HG03108 (cell line): ENCODE measurements around the gene KHK.

Source experiments
- ATAC-seq: cut with Tn5 transposase; IDR thresholded peaks from one replicate; pipeline ENCODE4 v1.9.1; 2021; ENCODE audit warnings: moderate library complexity; ENCODE audit not compliant: unreplicated experiment

KHK gene

DNA sequence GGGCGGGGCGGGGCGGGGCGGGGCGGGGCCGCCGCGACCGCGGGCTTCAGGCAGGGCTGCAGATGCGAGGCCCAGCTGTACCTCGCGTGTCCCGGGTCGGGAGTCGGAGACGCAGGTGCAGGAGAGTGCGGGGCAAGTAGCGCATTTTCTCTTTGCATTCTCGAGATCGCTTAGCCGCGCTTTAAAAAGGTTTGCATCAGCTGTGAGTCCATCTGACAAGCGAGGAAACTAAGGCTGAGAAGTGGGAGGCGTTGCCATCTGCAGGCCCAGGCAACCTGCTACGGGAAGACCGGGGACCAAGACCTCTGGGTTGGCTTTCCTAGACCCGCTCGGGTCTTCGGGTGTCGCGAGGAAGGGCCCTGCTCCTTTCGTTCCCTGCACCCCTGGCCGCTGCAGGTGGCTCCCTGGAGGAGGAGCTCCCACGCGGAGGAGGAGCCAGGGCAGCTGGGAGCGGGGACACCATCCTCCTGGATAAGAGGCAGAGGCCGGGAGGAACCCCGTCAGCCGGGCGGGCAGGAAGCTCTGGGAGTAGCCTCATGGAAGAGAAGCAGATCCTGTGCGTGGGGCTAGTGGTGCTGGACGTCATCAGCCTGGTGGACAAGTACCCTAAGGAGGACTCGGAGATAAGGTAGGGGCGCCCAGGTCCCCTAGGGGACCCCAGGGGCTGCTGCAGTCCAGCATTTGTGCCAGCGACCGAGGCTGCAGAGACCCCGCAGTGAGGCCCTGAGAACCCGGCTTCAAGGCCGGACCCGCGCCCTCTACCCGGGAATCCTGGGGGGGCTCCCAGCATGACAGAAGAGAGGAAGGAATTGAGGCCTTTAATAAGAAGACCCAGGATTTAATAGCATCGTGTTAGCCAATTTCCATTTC is at the start of gene KHK:
KHK (plus strand) TSS at position 49 of the 870 bp plus-strand sequence; CDS start at position 537, 488 bp downstream.
- ATAC-seq: no peak

DNA sequence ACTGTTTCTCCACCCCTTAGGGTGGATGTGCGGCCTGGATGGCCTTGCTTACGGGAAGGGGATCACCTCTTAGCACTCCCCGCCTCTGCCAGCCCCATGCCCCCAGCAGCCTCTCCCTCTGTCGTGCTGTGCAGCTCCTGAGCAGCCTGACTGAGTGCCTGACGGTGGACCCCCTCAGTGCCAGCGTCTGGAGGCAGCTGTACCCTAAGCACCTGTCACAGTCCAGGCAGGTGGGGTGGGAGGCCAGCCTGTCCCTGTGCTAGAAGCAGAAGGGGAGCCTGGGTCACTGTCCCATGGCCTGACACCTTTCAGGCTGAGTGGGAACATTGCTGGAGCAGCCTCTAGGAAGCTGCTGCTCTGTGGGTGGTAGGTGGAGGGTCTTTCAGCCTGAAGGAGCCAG is 48.6 kb upstream of the KHK start:
- no peak for ATAC-seq

DNA sequence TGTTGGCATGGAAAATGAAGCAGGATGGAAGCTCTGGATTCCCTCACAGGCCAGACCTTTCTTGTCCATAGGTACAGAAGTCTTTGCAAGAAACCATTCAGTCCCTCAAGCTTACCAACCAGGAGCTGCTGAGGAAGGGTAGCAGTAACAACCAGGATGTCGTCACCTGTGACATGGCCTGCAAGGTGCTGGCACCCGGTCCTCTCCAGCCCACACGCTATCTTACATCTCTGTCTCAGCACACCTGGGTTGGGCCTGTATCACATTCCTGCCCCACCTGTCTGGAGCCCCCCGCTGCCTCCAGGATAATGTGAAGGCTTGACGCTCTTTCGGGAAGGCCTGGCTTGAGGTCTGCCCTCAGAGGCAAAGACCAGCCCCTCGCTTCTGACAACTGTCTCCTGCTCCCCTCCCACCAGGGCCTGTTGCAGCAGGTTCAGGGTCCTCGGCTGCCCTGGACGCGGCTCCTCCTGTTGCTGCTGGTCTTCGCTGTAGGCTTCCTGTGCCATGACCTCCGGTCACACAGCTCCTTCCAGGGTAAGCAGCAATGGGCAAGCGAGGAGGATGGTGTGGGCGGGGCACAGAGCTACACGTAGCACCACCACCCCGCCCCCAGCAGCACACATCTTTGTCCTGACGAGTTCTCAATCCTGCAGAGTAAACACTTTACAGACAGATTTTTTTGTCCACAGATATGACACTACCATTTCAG is 47.8 kb upstream of the KHK start:
- no peak for ATAC-seq

DNA sequence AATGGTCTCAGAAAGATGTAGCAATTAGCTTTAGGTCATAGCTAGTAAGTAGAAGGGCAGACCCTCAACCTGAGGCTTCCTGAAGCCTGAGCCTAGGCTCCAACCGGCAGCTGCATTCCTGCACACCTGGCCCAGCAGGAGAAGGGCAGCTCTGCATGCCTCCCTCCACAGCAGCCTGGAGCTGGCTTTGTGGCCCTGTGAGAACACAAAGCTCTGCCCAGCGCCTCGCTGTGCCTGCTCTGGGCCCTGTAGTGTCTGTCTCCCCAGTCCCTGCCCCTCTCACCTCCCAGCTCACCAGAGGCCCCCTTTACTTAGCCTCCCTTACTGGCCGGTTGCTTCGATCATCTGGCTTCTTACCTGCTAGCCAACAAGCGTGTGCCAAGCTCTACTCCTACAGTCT is 47.1 kb upstream of the KHK start:
- ATAC-seq: no peak

DNA sequence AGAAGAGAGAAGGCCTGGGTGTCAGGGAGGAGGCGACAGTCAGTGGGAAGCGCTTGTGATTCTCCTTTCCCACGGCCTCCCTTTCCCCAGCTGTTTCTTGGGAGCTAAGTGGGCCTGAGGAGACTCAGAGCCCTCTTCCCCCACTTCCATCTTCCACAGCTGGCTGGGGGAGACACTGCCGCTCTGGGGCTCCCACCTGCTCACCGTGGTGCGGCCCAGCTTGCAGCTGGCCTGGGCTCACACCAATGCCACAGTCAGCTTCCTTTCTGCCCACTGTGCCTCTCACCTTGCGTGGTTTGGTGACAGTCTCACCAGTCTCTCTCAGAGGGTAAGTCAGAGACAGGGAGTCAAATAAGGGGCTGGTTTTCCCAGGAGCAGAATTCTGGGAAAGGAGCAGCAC is 46.7 kb upstream of the KHK start:
- ATAC-seq: no peak

DNA sequence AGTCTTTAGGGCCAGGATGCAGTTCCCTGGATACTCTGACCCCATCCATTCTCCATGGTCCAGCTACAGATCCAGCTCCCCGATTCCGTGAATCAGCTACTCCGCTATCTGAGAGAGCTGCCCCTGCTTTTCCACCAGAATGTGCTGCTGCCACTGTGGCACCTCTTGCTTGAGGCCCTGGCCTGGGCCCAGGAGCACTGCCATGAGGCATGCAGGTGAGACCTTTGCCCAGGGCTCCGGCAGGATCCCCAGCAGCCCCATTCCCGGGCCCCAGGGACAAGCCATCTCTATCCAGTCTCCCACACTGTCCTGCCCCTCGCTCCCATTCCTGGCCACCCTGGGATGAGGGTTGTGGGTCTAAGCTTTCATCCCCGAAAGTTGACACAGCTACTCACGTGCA is 46.3 kb upstream of the KHK start:
- ATAC-seq: no peak

DNA sequence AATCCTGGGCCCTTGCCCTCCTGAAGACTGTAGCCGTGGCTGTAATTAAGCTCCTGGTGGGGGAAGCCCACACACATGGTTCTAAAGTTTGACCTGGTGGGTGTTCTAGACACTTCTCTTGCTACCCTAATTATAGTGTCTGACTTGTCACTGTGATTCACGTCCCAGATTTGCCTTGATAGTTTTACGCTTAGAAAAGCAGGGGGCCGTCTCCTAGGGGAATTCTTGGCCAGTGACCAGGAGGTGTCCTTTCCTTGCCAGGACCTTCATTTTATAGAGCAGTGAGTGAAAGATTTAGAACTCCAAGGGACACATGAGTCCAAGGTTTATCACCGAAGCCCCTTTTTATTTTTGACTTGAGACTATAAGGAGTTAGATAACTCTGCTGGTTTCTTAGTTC is 44.8 kb upstream of the KHK start:
- peak; percentile 12 for ATAC-seq

DNA sequence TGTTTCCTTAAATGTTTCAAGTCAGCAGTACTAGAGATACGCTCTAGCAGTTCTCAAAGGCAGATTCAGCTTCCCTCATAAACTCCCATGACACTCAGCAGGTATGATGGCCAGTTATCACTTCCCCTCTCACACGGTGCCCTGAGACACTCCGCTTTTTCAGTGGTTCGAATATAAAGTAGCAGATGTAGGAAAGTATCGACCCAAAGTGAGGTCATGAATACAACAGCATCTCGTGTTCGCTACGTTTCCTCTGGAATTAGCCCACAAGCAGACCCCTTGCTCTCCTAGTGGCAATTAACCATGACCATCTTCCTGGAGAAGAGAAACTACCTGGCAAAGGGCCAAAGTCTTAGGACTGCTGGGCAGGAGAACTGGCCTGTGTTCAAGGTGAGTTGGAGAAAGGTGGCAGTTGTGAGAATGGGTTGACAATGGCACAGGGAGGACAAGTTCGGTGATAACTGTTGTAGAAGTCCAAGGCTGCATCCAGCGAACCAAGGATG is 44.4 kb upstream of the KHK start:
- ATAC-seq: peak; percentile 76

DNA sequence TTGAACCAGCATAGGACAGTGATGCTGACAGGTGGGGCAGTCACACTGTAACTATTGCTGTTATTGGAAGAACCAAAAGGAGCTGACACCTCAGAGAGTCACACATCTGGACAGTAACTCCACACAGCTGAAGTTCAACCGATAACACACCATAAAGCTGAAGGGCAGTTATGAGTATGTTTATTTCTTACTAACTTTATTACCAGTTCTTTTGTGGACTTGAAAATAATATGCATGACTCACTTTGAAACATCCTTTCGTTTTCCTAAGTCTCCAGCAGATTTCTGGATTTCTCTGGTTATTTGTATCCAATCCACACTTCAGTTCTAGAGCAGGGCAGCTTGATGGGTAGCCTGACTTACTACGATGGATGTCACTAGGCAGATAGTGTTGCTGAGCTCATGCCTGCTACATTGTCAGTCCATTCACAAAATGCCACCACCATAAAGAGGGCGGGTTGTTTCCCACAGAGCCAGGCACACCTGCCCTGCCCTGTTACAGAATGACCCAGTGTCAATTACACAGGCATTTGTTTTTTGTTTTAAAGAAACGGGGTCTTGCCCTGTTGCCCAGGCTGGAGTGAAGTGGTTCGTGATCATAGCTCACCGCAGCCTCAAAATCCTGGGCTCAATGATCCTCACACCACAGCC is 43.5 kb upstream of the KHK start:
- ATAC-seq: no peak

DNA sequence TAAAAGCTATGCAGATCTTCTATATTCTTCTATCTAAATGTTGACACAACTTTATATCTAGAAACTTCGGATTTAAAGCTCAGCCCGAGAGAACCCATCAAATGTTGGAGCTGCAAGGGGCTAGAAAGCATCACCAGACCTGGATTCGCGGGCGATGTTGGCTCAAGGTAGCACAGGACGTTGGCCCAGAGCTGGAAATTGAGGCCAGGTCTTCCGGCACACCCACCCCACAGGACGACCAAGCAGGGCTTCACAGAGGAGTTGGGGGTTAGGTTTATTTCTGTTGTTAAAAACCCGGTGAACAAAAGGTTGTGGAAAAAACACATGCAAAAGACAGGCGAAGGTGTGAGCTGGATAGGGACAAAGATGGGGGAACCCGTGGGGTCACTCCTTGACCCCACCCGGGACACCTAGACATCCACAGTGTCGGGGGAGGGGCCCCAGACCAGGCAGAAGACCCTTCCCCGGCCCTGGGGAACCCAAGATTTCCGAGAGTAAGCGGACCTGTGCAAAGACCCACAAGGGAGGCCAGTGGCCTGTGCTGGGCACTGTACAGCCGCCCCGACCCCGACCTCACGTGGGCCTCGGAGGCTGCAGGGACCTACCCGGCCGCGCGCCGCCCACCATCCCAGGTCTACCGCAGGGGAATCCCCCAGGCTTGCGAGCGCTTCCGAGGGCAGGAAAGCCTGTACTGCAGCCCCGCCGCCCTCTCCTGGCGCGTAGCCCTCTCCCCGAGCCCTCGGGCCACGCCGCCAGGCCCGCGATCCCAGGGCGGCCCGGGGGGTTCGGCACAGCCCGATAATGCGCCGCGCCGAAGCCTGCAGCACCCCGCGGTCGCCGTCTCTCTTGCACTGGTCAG is 36.9 kb upstream of the KHK start:
- ATAC-seq: peak; percentile 27

DNA sequence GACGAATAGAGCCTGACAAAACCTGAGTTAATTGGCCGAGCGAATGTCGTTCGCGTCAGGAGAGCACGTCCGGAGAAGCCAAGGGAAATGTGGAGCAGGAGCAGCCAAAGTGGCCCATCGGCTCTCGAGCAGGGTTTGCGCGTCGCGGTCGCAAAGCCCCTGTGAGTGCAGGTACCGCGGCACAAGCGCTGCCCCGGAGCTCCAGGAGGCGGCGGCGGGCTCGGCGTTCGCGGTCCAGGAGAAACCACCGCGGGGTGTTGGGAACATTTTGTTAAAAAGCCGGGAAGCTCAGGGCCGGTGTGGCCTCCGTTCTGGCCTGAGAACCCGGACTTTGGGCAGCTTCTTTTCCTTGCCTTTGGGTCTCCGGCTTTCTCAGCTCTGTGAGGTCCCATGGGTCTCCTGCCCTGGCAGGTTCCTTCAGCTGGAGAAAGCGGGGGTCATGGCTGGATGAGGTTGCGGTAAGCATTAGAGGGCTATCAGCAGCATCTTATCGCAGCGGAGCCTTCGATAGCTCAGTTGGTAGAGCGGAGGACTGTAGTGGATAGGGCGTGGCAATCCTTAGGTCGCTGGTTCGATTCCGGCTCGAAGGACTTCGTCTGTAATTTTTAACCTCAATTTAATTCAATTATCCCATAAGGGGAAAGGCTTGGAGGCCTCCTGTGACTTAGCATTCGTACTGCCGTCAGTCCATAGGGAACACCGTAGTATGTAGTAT is 36.1 kb upstream of the KHK start:
- ATAC-seq: peak; percentile 37

DNA sequence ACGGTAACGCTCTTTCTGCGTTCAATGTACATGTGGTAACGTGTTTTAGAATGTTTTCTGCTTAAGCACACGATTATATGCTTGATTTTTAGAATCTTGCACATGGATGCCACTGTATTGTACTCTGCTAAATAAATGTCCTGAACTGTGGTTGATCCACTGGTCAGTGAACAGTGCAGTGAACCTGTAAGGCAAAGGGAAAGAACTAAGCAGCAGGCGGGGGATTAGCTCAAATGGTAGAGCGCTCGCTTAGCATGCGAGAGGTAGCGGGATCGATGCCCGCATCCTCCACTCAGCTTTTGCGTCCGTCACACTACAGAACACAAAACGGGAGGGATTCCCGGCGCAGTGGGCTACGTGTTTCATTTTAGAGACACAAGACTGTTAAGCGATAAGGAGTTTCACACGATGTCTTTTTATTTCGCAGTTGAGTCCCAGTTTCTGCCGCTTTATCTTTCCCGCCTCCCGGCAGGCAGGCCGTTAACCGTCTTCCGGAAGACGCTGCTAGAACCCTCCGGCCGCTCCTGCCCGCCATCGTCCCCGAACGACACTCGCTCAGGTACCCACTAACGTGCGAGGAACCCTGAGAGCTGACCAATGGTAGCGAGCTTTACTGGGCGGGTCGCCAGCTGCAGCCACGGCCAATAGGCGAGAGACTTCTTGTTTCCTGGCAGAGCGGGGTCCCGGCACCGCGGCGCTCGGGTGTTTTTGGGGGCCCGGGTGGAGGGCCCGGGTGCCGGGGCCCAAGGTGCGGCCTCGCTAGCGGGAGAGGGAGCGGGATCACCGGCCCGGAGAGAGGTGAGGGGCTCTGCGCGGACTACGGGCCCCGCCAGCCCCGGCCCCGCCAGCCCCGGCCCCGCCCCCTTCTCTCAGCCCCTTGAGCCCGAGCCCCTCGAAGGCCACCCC is 35.3 kb upstream of the KHK start, which contains the start of gene AGBL5:
AGBL5 (plus strand) TSS at position 673 of the 906 bp plus-strand sequence. CDS start 1,291 bp downstream, outside the sequence.
- peak; percentile 69 for ATAC-seq

DNA sequence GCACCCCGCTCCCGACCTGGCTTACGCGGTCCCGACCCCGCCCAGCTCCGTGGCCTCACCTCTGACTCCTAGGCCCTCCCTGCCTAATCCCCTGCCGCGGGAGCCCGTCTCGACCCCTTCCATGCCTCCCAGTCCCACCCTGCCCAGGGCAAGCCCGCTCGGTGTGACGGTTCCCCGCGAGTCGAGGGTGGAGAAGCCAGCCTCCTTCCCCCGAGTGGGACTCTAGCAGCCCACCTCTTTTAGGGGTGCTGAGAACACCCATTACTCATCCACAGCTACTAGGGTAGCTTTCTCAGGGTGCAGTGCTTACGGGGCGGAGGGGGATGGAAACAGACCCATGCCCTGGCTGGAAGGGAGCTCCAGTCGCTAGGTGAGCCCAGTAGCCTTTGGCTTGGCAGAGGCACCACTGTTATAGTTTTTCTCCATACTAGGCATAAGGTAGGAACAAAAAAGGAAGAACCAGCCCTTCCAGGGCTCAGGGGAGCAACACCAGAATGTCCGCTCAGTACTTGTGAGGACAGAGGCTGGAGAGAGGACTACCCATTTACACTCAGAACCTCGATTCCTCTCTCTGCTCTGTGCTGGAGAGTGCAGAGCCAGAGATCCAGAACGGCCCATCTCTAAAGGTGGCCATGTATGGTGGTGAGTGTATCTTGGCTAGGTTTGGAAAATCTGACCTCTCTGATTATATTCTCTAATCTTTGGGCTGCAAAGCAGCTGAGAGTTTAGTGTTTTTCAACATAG is 34.5 kb upstream of the KHK start:
- ATAC-seq: no peak

DNA sequence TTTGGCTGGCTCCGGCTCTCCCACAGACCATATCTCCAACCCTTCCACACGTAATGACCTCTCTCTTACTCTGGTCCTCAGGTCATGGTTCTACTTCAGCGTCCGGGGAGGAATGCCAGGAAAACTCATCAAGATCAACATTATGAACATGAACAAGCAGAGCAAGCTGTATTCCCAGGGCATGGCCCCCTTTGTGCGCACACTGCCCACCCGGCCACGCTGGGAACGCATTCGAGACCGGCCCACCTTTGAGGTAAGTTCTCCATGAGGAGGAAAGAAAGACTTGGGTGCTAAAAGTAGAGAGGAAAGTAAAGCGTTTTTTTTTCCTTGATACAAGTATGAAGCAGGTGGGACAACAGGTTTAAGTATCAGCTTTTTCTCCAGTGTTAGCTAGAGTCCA is 33.3 kb upstream of the KHK start:
- ATAC-seq: no peak

DNA sequence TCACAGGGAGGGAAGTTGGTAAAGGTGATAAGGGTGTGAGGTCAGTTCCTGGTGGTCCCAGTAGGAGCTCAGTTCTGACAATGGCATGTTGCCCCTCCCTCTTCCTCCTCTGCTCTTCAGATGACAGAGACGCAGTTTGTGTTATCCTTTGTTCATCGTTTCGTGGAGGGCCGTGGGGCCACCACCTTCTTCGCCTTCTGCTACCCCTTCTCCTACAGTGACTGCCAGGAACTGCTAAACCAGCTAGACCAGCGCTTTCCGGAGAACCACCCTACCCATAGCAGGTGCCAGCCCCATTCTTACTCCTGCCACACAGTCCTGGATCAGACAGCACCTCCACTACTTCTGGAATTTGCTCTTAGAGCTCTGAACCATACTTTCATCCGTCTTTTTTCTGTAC is 32.8 kb upstream of the KHK start:
- ATAC-seq: no peak

DNA sequence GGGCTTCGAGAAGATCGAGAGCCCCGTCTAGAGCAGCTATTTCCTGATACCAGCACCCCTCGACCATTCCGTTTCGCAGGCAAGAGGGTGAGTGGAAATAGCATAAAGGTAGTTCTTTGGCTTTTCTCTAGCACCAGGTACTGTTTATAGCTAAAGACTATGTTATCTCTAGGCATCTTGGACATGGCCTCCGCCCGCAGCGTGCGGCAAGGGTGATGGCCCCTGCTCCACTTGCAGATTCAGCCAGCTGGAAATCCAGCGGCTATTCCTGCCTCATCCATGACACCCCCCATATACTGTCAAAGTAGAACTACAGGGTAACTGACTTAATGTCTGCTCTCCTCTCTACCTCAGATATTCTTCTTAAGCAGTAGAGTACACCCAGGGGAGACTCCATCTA is 31.9 kb upstream of the KHK start:
- no peak for ATAC-seq

DNA sequence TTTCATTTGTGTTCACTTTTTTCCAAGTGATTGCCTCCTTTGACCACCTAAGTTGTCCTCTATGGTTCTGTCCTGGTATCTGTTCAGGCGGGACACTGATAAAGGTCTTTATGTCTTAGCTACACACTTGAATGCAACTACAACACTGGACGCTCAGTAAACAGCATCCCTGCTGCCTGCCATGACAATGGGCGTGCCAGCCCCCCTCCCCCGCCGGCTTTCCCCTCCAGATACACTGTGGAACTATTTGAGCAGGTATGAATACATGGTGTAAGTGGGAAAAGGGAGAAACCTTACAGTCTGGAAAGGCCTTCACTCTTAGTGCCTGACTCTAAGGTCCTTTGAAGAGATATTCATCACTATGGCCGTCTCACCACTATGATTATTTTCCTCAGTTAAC is 29.4 kb upstream of the KHK start:
- no peak for ATAC-seq

DNA sequence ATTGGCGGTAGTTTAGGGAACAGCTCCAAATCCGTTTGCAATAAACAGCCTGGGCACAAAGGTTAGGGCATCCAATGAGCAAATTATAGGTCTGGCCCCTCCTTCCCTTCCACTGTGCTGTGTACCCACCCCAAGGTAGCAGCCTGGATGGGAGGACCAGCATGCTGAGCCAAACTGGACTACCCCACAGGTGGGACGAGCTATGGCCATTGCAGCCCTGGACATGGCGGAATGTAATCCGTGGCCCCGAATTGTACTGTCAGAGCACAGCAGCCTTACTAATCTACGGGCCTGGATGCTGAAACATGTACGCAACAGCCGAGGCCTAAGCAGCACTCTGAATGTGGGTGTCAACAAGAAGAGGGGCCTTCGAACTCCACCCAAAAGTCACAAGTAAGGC is 28.4 kb upstream of the KHK start:
- no peak for ATAC-seq
